ENCODE data around the gene ZNF273.
"Not testable (repeated sequence)": the region's sequence is repeated elsewhere in the genome, so short reads cannot be mapped to it uniquely, and the experiment has no call there.

GRCh38 chr7:64890273-64890672 lies 12.8 kb upstream of the ZNF273 start:
- TF ChIP-seq, protein P1, sequence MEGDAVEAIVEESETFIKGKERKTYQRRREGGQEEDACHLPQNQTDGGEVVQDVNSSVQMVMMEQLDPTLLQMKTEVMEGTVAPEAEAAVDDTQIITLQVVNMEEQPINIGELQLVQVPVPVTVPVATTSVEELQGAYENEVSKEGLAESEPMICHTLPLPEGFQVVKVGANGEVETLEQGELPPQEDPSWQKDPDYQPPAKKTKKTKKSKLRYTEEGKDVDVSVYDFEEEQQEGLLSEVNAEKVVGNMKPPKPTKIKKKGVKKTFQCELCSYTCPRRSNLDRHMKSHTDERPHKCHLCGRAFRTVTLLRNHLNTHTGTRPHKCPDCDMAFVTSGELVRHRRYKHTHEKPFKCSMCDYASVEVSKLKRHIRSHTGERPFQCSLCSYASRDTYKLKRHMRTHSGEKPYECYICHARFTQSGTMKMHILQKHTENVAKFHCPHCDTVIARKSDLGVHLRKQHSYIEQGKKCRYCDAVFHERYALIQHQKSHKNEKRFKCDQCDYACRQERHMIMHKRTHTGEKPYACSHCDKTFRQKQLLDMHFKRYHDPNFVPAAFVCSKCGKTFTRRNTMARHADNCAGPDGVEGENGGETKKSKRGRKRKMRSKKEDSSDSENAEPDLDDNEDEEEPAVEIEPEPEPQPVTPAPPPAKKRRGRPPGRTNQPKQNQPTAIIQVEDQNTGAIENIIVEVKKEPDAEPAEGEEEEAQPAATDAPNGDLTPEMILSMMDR (IDR thresholded peaks at IDR 0.05; ENCODE audit: poor library complexity, severe bottlenecking): not testable (repeated sequence)
- TF ChIP-seq EZH2 (IDR thresholded peaks at IDR 0.05; ENCODE audit: borderline replicate concordance, insufficient read depth, low read length, poor library complexity, severe bottlenecking); POLR2AphosphoS5 (IDR thresholded peaks at IDR 0.05); SMC3 (conservative IDR thresholded peaks at IDR 0.05; ENCODE audit: poor library complexity); REST (IDR thresholded peaks at IDR 0.05; ENCODE audit: borderline replicate concordance): not testable (repeated sequence)
